HEK293 (cell line): ENCODE results near the gene TSKU.

Source experiments
- GLIS1 ChIP-seq: fragments of 450-650 bp; formaldehyde crosslinking; IDR thresholded peaks from 2 replicates; pipeline ENCODE4 v1.5.1; 2016; ENCODE audit warnings: missing biosample characterization, missing genetic modification characterization
- GLIS2 ChIP-seq: fragments of 450-650 bp; formaldehyde crosslinking; IDR thresholded peaks from 2 replicates; pipeline ENCODE4 v1.5.1; 2016; ENCODE audit warnings: missing biosample characterization, missing genetic modification characterization
- MZF1 ChIP-seq: fragments of 450-650 bp; formaldehyde crosslinking; IDR thresholded peaks from 2 replicates; pipeline ENCODE4 v1.5.1; 2017; ENCODE audit warnings: missing biosample characterization, missing genetic modification characterization, borderline replicate concordance
- SP2 ChIP-seq: fragments of 450-650 bp; formaldehyde crosslinking; IDR thresholded peaks from 2 replicates; pipeline ENCODE4 v1.5.1; 2016; ENCODE audit warnings: missing biosample characterization, missing genetic modification characterization
- TCF7L2 ChIP-seq: IDR thresholded peaks from 2 replicates; pipeline ENCODE4 v1.6.1; 2011; ENCODE audit warnings: low read depth, mild to moderate bottlenecking, inconsistent platforms, low read length, moderate library complexity, borderline replicate concordance
- ZEB2 ChIP-seq: fragments of 450-650 bp; formaldehyde crosslinking; IDR thresholded peaks from 2 replicates; pipeline ENCODE4 v1.5.1; 2016; ENCODE audit warnings: missing biosample characterization, missing genetic modification characterization
- ZFP69B ChIP-seq: fragments of 450-650 bp; formaldehyde crosslinking; IDR thresholded peaks from 2 replicates; pipeline ENCODE4 v1.5.1; 2016; ENCODE audit warnings: missing biosample characterization, missing genetic modification characterization
- ZNF248 ChIP-seq: fragments of 450-650 bp; formaldehyde crosslinking; IDR thresholded peaks from 2 replicates; pipeline ENCODE4 v1.5.1; 2017; ENCODE audit warnings: missing biosample characterization, missing genetic modification characterization
- ZNF274 ChIP-seq, 2 experiments: fragments of 200-500 bp in 1 of 2; fragments of 450-650 bp in 1 of 2; sonication (Bioruptor generic) in 1 of 2; formaldehyde crosslinking in 1 of 2; IDR thresholded peaks; 2 replicates each; pipeline versions ENCODE4 v1.5.1 to v1.6.1; 2014 to 2016; ENCODE audit warnings: borderline replicate concordance in 1 of 2, inconsistent platforms in 1 of 2, low read length in 1 of 2, missing biosample characterization in 1 of 2, missing genetic modification characterization in 1 of 2
- ZNF350 ChIP-seq: fragments of 450-650 bp; formaldehyde crosslinking; IDR thresholded peaks from 2 replicates; pipeline ENCODE4 v1.5.0; 2017; ENCODE audit warnings: missing biosample characterization, mild to moderate bottlenecking, missing genetic modification characterization
- ZNF514 ChIP-seq: fragments of 450-650 bp; formaldehyde crosslinking; IDR thresholded peaks from 2 replicates; pipeline ENCODE4 v1.5.1; 2016; ENCODE audit warnings: missing biosample characterization, missing genetic modification characterization
- ZNF629 ChIP-seq: fragments of 450-650 bp; formaldehyde crosslinking; IDR thresholded peaks from 2 replicates; pipeline ENCODE4 v1.5.1; 2017; ENCODE audit warnings: missing biosample characterization, missing genetic modification characterization
- ZNF660 ChIP-seq: fragments of 450-650 bp; IDR thresholded peaks from 2 replicates; pipeline ENCODE4 v1.5.1; 2018; ENCODE audit warnings: missing biosample characterization, mild to moderate bottlenecking, missing genetic modification characterization
- ZNF776 ChIP-seq: fragments of 450-650 bp; formaldehyde crosslinking; IDR thresholded peaks from 2 replicates; pipeline ENCODE4 v1.5.0; 2017; ENCODE audit warnings: missing biosample characterization, missing genetic modification characterization, borderline replicate concordance
- ZNF777 ChIP-seq: fragments of 450-650 bp; formaldehyde crosslinking; IDR thresholded peaks from 2 replicates; pipeline ENCODE4 v1.5.1; 2017; ENCODE audit warnings: missing biosample characterization, missing genetic modification characterization, borderline replicate concordance
- TF ChIP-seq, protein P1 (sequence below): fragments of 450-650 bp; formaldehyde crosslinking; conservative IDR thresholded peaks from 2 replicates; pipeline ENCODE4 v1.5.1; 2016; ENCODE audit warnings: low read depth, missing biosample characterization, missing genetic modification characterization
- TF ChIP-seq, protein P2 (sequence below): fragments of 450-650 bp; formaldehyde crosslinking; IDR thresholded peaks from 2 replicates; pipeline ENCODE4 v1.5.1; 2016; ENCODE audit warnings: missing biosample characterization, missing genetic modification characterization
- TF ChIP-seq, protein P3 (sequence below): fragments of 450-650 bp; formaldehyde crosslinking; IDR thresholded peaks from 2 replicates; pipeline ENCODE4 v1.5.1; 2016; ENCODE audit warnings: missing biosample characterization, missing genetic modification characterization
- TF ChIP-seq, protein P4 (sequence below): fragments of 450-650 bp; formaldehyde crosslinking; IDR thresholded peaks from 2 replicates; pipeline ENCODE4 v1.5.1; 2016; ENCODE audit warnings: missing biosample characterization, missing genetic modification characterization, borderline replicate concordance
- TF ChIP-seq, protein P5 (sequence below): fragments of 450-650 bp; formaldehyde crosslinking; IDR thresholded peaks from 2 replicates; pipeline ENCODE4 v1.5.1; 2016; ENCODE audit warnings: missing biosample characterization, missing genetic modification characterization

TSKU gene

DNA sequence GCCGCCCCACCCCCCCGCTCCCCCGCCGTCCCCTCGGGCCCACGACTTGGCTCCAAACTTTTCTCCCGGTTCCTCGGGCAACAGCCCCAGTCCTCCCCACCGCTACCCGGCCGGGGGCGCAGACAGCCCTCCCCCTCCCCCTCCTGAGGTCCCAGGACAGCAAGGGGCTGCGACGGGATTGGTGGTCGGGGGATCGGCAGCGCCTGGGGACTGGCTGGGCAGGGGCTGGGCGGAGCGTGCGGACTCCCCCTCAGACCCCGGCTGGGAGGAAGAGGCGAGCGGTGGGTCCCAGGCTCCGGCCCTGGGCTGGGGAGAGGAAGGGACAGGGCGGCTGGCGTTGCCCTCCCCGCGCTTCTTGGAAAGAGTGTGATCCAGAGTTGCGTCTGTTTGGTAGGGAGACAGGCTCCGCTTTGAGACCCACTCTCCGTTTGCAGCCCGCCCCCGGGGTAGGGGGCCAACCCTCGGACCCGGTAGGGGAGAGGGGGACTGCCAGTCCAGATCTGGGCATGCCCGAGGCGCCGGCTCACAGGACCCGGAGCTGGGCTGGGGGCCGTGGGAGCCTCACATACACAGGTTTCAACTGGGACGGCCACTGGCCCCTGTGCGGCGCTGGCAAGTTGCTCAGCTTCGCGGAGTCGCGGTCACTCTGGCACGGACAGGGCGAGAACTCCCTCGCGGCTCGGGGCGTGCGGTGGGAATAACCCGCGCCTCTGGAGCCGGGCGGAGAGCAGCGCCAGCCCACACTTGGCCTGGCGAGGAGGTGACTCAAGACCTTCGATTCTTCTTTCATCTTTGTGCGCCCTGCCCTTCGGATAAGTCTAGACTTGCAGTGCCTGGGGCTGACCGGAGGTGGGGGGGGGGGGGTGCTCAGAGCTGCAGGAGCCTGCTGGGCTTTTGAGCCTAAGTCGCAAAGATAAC, 999 bp downstream of the TSKU start (continued):
- TF ChIP-seq, protein P1, sequence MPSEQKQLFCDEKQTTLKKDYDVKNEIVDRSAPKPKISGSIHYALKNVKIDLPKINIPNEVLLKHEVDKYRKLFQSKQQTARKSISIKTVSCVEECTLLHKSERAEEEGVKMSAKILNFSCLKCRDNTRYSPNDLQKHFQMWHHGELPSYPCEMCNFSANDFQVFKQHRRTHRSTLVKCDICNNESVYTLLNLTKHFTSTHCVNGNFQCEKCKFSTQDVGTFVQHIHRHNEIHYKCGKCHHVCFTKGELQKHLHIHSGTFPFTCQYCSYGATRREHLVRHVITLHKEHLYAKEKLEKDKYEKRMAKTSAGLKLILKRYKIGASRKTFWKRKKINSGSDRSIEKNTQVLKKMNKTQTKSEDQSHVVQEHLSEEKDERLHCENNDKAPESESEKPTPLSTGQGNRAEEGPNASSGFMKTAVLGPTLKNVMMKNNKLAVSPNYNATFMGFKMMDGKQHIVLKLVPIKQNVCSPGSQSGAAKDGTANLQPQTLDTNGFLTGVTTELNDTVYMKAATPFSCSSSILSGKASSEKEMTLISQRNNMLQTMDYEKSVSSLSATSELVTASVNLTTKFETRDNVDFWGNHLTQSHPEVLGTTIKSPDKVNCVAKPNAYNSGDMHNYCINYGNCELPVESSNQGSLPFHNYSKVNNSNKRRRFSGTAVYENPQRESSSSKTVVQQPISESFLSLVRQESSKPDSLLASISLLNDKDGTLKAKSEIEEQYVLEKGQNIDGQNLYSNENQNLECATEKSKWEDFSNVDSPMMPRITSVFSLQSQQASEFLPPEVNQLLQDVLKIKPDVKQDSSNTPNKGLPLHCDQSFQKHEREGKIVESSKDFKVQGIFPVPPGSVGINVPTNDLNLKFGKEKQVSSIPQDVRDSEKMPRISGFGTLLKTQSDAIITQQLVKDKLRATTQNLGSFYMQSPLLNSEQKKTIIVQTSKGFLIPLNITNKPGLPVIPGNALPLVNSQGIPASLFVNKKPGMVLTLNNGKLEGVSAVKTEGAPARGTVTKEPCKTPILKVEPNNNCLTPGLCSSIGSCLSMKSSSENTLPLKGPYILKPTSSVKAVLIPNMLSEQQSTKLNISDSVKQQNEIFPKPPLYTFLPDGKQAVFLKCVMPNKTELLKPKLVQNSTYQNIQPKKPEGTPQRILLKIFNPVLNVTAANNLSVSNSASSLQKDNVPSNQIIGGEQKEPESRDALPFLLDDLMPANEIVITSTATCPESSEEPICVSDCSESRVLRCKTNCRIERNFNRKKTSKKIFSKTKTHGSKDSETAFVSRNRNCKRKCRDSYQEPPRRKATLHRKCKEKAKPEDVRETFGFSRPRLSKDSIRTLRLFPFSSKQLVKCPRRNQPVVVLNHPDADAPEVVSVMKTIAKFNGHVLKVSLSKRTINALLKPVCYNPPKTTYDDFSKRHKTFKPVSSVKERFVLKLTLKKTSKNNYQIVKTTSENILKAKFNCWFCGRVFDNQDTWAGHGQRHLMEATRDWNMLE (tag by site-specific recombination): no peak; the same call in 1 of the 2 replicates
- TF ChIP-seq ZNF660 (tag by site-specific recombination) (0 out of 2 replicates have a peak, but pooled peaks have one; percentile 26), SP2 (tag by site-specific recombination) (peak; percentile 48), ZNF629 (tag by site-specific recombination) (0 out of 2 replicates have a peak, but pooled peaks have one; percentile 14), ZEB2 (tag by site-specific recombination) (no peak), GLIS2 (tag by site-specific recombination) (peak; percentile 91), ZFP69B (tag by site-specific recombination) (peak; percentile 90), ZNF248 (no peak), MZF1 (no peak), ZNF514 (tag by site-specific recombination) (no peak), ZNF776 (tag by site-specific recombination) (no peak), ZNF274 (IDR thresholded peaks at IDR 0.05; ENCODE audit: low read length) (no peak), ZNF274 (tag by site-specific recombination; IDR thresholded peaks at IDR 0.05; ENCODE audit: borderline replicate concordance) (no peak), TCF7L2 (peak; percentile 77), ZNF777 (tag by site-specific recombination) (no peak), GLIS1 (peak; percentile 5; the same call in 1 of the 2 replicates), ZNF350 (no peak)
- TF ChIP-seq, protein P2, sequence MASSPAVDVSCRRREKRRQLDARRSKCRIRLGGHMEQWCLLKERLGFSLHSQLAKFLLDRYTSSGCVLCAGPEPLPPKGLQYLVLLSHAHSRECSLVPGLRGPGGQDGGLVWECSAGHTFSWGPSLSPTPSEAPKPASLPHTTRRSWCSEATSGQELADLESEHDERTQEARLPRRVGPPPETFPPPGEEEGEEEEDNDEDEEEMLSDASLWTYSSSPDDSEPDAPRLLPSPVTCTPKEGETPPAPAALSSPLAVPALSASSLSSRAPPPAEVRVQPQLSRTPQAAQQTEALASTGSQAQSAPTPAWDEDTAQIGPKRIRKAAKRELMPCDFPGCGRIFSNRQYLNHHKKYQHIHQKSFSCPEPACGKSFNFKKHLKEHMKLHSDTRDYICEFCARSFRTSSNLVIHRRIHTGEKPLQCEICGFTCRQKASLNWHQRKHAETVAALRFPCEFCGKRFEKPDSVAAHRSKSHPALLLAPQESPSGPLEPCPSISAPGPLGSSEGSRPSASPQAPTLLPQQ (tag by site-specific recombination): peak; percentile 97
- TF ChIP-seq, protein P3, sequence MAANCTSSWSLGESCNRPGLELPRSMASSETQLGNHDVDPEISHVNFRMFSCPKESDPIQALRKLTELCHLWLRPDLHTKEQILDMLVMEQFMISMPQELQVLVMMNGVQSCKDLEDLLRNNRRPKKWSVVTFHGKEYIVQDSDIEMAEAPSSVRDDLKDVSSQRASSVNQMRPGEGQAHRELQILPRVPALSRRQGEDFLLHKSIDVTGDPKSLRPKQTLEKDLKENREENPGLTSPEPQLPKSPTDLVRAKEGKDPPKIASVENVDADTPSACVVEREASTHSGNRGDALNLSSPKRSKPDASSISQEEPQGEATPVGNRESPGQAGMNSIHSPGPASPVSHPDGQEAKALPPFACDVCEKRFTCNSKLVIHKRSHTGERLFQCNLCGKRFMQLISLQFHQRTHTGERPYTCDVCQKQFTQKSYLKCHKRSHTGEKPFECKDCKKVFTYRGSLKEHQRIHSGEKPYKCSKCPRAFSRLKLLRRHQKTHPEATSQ: no peak
- TF ChIP-seq, protein P4, sequence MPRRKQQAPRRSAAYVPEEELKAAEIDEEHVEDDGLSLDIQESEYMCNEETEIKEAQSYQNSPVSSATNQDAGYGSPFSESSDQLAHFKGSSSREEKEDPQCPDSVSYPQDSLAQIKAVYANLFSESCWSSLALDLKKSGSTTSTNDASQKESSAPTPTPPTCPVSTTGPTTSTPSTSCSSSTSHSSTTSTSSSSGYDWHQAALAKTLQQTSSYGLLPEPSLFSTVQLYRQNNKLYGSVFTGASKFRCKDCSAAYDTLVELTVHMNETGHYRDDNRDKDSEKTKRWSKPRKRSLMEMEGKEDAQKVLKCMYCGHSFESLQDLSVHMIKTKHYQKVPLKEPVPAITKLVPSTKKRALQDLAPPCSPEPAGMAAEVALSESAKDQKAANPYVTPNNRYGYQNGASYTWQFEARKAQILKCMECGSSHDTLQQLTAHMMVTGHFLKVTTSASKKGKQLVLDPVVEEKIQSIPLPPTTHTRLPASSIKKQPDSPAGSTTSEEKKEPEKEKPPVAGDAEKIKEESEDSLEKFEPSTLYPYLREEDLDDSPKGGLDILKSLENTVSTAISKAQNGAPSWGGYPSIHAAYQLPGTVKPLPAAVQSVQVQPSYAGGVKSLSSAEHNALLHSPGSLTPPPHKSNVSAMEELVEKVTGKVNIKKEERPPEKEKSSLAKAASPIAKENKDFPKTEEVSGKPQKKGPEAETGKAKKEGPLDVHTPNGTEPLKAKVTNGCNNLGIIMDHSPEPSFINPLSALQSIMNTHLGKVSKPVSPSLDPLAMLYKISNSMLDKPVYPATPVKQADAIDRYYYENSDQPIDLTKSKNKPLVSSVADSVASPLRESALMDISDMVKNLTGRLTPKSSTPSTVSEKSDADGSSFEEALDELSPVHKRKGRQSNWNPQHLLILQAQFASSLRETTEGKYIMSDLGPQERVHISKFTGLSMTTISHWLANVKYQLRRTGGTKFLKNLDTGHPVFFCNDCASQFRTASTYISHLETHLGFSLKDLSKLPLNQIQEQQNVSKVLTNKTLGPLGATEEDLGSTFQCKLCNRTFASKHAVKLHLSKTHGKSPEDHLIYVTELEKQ (tag by site-specific recombination): no peak
- TF ChIP-seq, protein P5, sequence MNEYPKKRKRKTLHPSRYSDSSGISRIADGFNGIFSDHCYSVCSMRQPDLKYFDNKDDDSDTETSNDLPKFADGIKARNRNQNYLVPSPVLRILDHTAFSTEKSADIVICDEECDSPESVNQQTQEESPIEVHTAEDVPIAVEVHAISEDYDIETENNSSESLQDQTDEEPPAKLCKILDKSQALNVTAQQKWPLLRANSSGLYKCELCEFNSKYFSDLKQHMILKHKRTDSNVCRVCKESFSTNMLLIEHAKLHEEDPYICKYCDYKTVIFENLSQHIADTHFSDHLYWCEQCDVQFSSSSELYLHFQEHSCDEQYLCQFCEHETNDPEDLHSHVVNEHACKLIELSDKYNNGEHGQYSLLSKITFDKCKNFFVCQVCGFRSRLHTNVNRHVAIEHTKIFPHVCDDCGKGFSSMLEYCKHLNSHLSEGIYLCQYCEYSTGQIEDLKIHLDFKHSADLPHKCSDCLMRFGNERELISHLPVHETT (tag by site-specific recombination): no peak
